Nephron progenitor cell (in vitro differentiated cells): ENCODE data around the gene SYT6.

ENCODE experiments used
- DNase-seq: peaks from one replicate; pipeline ENCODE4 v3.0.0; 2021
- H3K27ac Mint-ChIP-seq: 2 replicates; pipeline ENCODE4 v1.8.0; 2021; ENCODE audit warnings: mild to moderate bottlenecking, moderate library complexity, mixed read lengths
- H3K27me3 Mint-ChIP-seq: 2 replicates; pipeline ENCODE4 v1.8.0; 2021; ENCODE audit warnings: mild to moderate bottlenecking, low read depth, mixed read lengths; ENCODE audit not compliant: poor library complexity
- H3K36me3 Mint-ChIP-seq: 2 replicates; pipeline ENCODE4 v1.8.0; 2021; ENCODE audit warnings: low read depth, mixed read lengths
- H3K4me1 Mint-ChIP-seq: 2 replicates; pipeline ENCODE4 v1.8.0; 2021; ENCODE audit warnings: mixed read lengths
- H3K4me3 Mint-ChIP-seq: 2 replicates; pipeline ENCODE4 v1.8.0; 2021; ENCODE audit warnings: mild to moderate bottlenecking, moderate library complexity, mixed read lengths
- H3K9me3 Mint-ChIP-seq: 2 replicates; pipeline ENCODE4 v1.8.0; 2021; ENCODE audit warnings: mild to moderate bottlenecking, moderate library complexity, mixed read lengths
- CTCF ChIP-seq: fragments of 200-600 bp; sonication (generic); IDR thresholded peaks from 2 replicates; pipeline ENCODE4 v1.5.0; 2021; ENCODE audit warnings: antibody characterized with exemption

The SYT6 gene

GRCh38 chr1:114108751-114109255 lies 44.9 kb downstream of the SYT6 start:
- Mint-ChIP-seq H3K4me3 (no peak overlapping the region), H3K27me3 (peaks cover 9% of the 10 kb centered on the region), H3K27ac (peak overlapping the region; percentile 73), H3K9me3 (no peaks in the 10 kb centered on the region), H3K4me1 (peaks cover 77% of the 10 kb centered on the region), H3K36me3 (peaks cover 19% of the 10 kb centered on the region)
- no peak for DNase-seq
- no peak for TF ChIP-seq CTCF

- TF ChIP-seq CTCF = no peak
- no peak for DNase-seq
- peaks cover 6% of the 10 kb centered on the region for H3K27me3 Mint-ChIP-seq
- H3K9me3 Mint-ChIP-seq = no peaks in the 10 kb centered on the region
- no peak overlapping the region for H3K4me3 Mint-ChIP-seq
- H3K36me3 Mint-ChIP-seq = peaks cover 21% of the 10 kb centered on the region
- H3K27ac Mint-ChIP-seq = peak overlapping the region; percentile 77
- peaks cover 77% of the 10 kb centered on the region for H3K4me1 Mint-ChIP-seq
Observed at GRCh38 chr1:114107474-114108435, 45.9 kb downstream of the SYT6 start.

- Mint-ChIP-seq H3K27me3 (peaks cover 3% of the 10 kb centered on the region), H3K4me3 (no peak overlapping the region)
- no peak for TF ChIP-seq CTCF
Observed at GRCh38 chr1:114105421-114105979, 48.2 kb downstream of the SYT6 start.

GRCh38 chr1:114104949-114105348 lies 48.7 kb downstream of the SYT6 start:
- Mint-ChIP-seq H3K36me3 (peaks cover 37% of the 10 kb centered on the region), H3K4me3 (no peak overlapping the region), H3K27ac (no peak overlapping the region), H3K9me3 (no peaks in the 10 kb centered on the region), H3K4me1 (peaks cover 59% of the 10 kb centered on the region), H3K27me3 (peaks cover 3% of the 10 kb centered on the region)
- no peak for TF ChIP-seq CTCF
- no peak for DNase-seq

More at GRCh38 chr1:114105421-114105979, 48.2 kb downstream of the SYT6 start:
- peak; percentile 25 for DNase-seq
- Mint-ChIP-seq H3K36me3 (peaks cover 33% of the 10 kb centered on the region), H3K9me3 (no peaks in the 10 kb centered on the region), H3K27ac (peak overlapping the region; percentile 31), H3K4me1 (peaks cover 59% of the 10 kb centered on the region)

- Mint-ChIP-seq H3K27ac (peak overlapping the region; percentile 14), H3K36me3 (peaks cover 46% of the 10 kb centered on the region), H3K4me1 (peaks cover 59% of the 10 kb centered on the region), H3K27me3 (peaks cover 3% of the 10 kb centered on the region), H3K4me3 (no peak overlapping the region), H3K9me3 (no peaks in the 10 kb centered on the region)
- TF ChIP-seq CTCF = no peak
- DNase-seq = no peak
Observed at GRCh38 chr1:114103992-114104391, 49.7 kb downstream of the SYT6 start.
